Transverse colon (tissue), 4 donors: ENCODE data around the gene BUB3. TPM values are rescaled to one million over a fixed set of nuclear protein-coding genes. Genes with fewer than 3 reads are reported as not detected.

Experiments
- DNase-seq: peaks from one replicate; pipeline ENCODE4 v3.0.0-alpha.2; 2019
- H3K27ac ChIP-seq, 4 donors: fragments of 200-600 bp; sonication (generic); 2 replicates each; pipeline ENCODE4 v1.5.1; 2016 to 2018; ENCODE audit warnings: inconsistent platforms in 4 of 4
- H3K27me3 ChIP-seq: fragments of 200-600 bp; sonication (generic); 2 replicates; pipeline ENCODE4 v1.5.1; 2017; ENCODE audit warnings: inconsistent platforms
- H3K36me3 ChIP-seq, 4 donors: fragments of 200-600 bp; sonication (generic); 2 replicates each; pipeline ENCODE4 v1.5.1; 2017 to 2019; ENCODE audit warnings: inconsistent platforms in 4 of 4
- H3K4me1 ChIP-seq, 4 donors: fragments of 200-600 bp; sonication (generic); 2 replicates each; pipeline ENCODE4 v1.5.1; 2017 to 2020; ENCODE audit warnings: inconsistent platforms in 4 of 4
- H3K4me3 ChIP-seq, 4 donors: fragments of 200-600 bp; sonication (generic); 1 replicate in 1 of 4; 2 replicates in 3 of 4; pipeline versions ENCODE4 v1.5.1 to v1.6.1; 2017 to 2019; ENCODE audit warnings: inconsistent platforms in 4 of 4
- H3K9me3 ChIP-seq, 2 donors: fragments of 200-600 bp; sonication (generic); 2 replicates each; pipeline ENCODE4 v1.5.1; 2017 to 2019; ENCODE audit warnings: inconsistent platforms in 2 of 2
- EP300 ChIP-seq: sonication (generic); formaldehyde crosslinking; IDR thresholded peaks from one replicate; pipeline ENCODE4 v1.6.1; 2017; ENCODE audit warnings: antibody characterized with exemption, low read depth
- POLR2A ChIP-seq: fragments of 450-650 bp; IDR thresholded peaks from one replicate; pipeline ENCODE4 v1.6.1; 2016; ENCODE audit warnings: antibody characterized with exemption, mild to moderate bottlenecking, moderate library complexity
- POLR2AphosphoS5 ChIP-seq, 3 donors: sonication (generic); formaldehyde crosslinking; IDR thresholded peaks; one replicate each; pipeline ENCODE4 v1.6.1; 2016; ENCODE audit warnings: antibody characterized with exemption in 3 of 3
- WGBS, 2 donors: methylation state at CpG; one replicate each; pipeline ENCODE4 v1.1.5; 2018; ENCODE audit warnings: low coverage in 1 of 2; 5-methylcytosine and 5-hydroxymethylcytosine counted together
- in situ Hi-C, 4 donors: fragments of 200-750 bp; cut with MboI; loops; one replicate each; pipeline versions ENCODE4 v1.15.0 to v1.15.1; 2017; ENCODE audit warnings: low sequenced_read_pairs in 3 of 4, low pct_ligation_motif_present in 1 of 4, low pct_unique_long_range_greater_than_20kb in 1 of 4
- intact Hi-C: fragments of 100-400 bp; cut with DNase I; formaldehyde crosslinking; loops from one replicate; pipeline ENCODE4 v1.15.1; 2023; ENCODE audit warnings: low total_unique reads
- total RNA-seq, 4 donors: library from RNA; depleted of rRNA; stranded (reverse); fragments of >200 nt; gene quantifications; one replicate each; pipeline ENCODE4 v1.1.0, GENCODE V29; 2016
- TF ChIP-seq, protein P1 (sequence below), 5 experiments: fragments of 200-600 bp in 3 of 5; fragments of 450-650 bp in 2 of 5; sonication (generic) in 3 of 5; IDR thresholded peaks; 1 replicate in 2 of 5; 2 replicates in 3 of 5; pipeline ENCODE4 v1.5.1; 2016 to 2017; ENCODE audit warnings: antibody characterized with exemption in 5 of 5, inconsistent platforms in 3 of 5, mild to moderate bottlenecking in 2 of 5, moderate library complexity in 1 of 5

The BUB3 gene
- total RNA-seq, 4 donors from 2014 or later: 22.1 to 91.1 (median 54.9) TPM

DNA sequence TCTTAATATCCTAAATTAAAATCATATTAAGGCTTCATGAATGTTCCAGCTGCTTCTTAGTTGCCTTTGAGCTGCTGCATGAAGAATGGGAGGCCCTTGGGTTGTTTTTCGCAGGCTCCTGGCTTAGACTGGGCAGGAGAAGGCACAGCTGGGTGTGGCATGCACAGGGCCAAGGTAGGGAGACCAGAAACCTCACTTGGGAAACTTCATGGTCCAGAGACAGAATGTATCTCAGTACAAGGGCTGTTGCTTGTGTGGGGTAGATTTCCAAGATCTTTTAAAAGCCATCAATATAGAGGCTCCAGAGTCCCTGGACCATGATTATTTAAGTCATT is 49.9 kb downstream of the BUB3 start:
- TF ChIP-seq EP300 (no peak), POLR2A (no peak), POLR2AphosphoS5 (IDR thresholded peaks at IDR 0.05) (no peak)
- TF ChIP-seq, protein P1, sequence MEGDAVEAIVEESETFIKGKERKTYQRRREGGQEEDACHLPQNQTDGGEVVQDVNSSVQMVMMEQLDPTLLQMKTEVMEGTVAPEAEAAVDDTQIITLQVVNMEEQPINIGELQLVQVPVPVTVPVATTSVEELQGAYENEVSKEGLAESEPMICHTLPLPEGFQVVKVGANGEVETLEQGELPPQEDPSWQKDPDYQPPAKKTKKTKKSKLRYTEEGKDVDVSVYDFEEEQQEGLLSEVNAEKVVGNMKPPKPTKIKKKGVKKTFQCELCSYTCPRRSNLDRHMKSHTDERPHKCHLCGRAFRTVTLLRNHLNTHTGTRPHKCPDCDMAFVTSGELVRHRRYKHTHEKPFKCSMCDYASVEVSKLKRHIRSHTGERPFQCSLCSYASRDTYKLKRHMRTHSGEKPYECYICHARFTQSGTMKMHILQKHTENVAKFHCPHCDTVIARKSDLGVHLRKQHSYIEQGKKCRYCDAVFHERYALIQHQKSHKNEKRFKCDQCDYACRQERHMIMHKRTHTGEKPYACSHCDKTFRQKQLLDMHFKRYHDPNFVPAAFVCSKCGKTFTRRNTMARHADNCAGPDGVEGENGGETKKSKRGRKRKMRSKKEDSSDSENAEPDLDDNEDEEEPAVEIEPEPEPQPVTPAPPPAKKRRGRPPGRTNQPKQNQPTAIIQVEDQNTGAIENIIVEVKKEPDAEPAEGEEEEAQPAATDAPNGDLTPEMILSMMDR (IDR thresholded peaks at IDR 0.05): no peak
- no peak overlapping the region for H3K27ac ChIP-seq
- WGBS, 2 donors: 78 to 100% methylated on average over 1 of the region's 1 CpG
- DNase-seq: no peak
- peaks cover 0 to 5% (median 0%) of the 10 kb centered on the region in 4 donors for H3K36me3 ChIP-seq
- intact Hi-C loops: no loop called here
- in situ Hi-C loops: no loop called here
- peaks cover 8 to 9% of the 10 kb centered on the region in 2 donors for H3K9me3 ChIP-seq
- no peaks in the 10 kb centered on the region for H3K4me1 ChIP-seq
- H3K27me3 ChIP-seq: no peaks in the 10 kb centered on the region
- no peak overlapping the region for H3K4me3 ChIP-seq

- DNase-seq: no peak
- 97% methylated on average over 3 of the region's 3 CpGs; no CpG with 5 or more reads in 1 of the 2 donors for WGBS, 2 donors
These were observed 50.8 kb downstream of the BUB3 start for GRCh38 chr10:123205041-123205440.

GRCh38 chr10:123212063-123212462 is 57.9 kb downstream of the BUB3 start:
- DNase-seq: no peak
- Histone ChIP-seq H3K36me3 (peaks cover 0 to 5% (median 0%) of the 10 kb centered on the region in 4 donors), H3K27ac (no peak overlapping the region), H3K4me3 (no peak overlapping the region), H3K4me1 (no peaks in the 10 kb centered on the region), H3K27me3 (no peaks in the 10 kb centered on the region), H3K9me3 (peaks cover 8 to 9% of the 10 kb centered on the region in 2 donors)
- WGBS, 2 donors: 93 to 100% methylated on average over 1 of the region's 1 CpG
- in situ Hi-C loops (no loop called here), intact Hi-C loops (loop anchor here (2.0 kb wide), 1 partner anchor 27 kb away; no protein-coding TSS in a partner anchor)
- TF ChIP-seq EP300 (no peak), POLR2A (no peak), POLR2AphosphoS5 (IDR thresholded peaks at IDR 0.05) (no peak)
- TF ChIP-seq, protein P1 (IDR thresholded peaks at IDR 0.05): no peak

More at GRCh38 chr10:123205041-123205440, 50.8 kb downstream of the BUB3 start:
- Histone ChIP-seq H3K4me1 (no peaks in the 10 kb centered on the region), H3K27ac (no peak overlapping the region), H3K27me3 (no peaks in the 10 kb centered on the region), H3K36me3 (peaks cover 0 to 5% (median 0%) of the 10 kb centered on the region in 4 donors), H3K9me3 (peaks cover 8 to 9% of the 10 kb centered on the region in 2 donors), H3K4me3 (no peak overlapping the region)
- no peak for TF ChIP-seq POLR2A
- no peak for TF ChIP-seq POLR2AphosphoS5 (IDR thresholded peaks at IDR 0.05)
- TF ChIP-seq EP300: no peak
- TF ChIP-seq, protein P1 (IDR thresholded peaks at IDR 0.05): no peak
- intact Hi-C loops (no loop called here), in situ Hi-C loops (no loop called here)

DNA sequence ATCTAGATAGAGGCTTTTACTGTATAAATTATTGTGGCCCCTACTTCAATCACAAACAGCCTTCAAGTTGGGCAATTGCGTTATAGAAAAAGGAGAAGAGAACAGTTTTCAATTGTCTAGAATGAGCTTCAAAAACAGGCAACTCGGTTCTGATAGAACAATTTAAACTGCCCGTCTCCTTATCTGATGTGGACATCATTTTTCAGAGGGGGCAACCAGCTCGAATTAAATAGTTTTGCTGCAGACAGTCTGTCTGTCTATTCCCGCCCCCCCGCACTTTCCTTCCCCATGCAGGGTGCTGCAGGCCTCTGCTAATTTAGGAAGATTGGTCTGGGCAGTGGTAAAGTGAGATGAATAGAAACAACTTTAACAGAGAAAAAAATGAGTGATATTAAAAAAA is 58.4 kb downstream of the BUB3 start:
- H3K4me3 ChIP-seq: no peak overlapping the region
- H3K4me1 ChIP-seq: no peaks in the 10 kb centered on the region
- 87% methylated on average over 6 of the region's 6 CpGs for WGBS, 2 donors
- DNase-seq: no peak
- peaks cover 4 to 9% of the 10 kb centered on the region in 2 donors for H3K9me3 ChIP-seq
- intact Hi-C loops: loop anchor here (2.0 kb wide), 1 partner anchor 28 kb away; no protein-coding TSS in a partner anchor
- H3K27me3 ChIP-seq: no peaks in the 10 kb centered on the region
- in situ Hi-C loops: no loop called here
- TF ChIP-seq POLR2A: no peak
- TF ChIP-seq POLR2AphosphoS5 (IDR thresholded peaks at IDR 0.05): no peak
- TF ChIP-seq, protein P1 (IDR thresholded peaks at IDR 0.05): no peak
- no peak for TF ChIP-seq EP300
- H3K36me3 ChIP-seq: peaks cover 0 to 5% (median 0%) of the 10 kb centered on the region in 4 donors
- no peak overlapping the region for H3K27ac ChIP-seq
